ENCODE measurements around the gene SRRD.
"Not testable (repeated sequence)": the region's sequence is repeated elsewhere in the genome, so short reads cannot be mapped to it uniquely, and the experiment has no call there.

The SRRD gene

GRCh38 chr22:26525946-26526564 is 42.4 kb downstream of the SRRD start:
- DNase-seq, result no peak

- DNase-seq, result no peak
These were observed 43.5 kb downstream of the SRRD start for GRCh38 chr22:26527167-26527566.

GRCh38 chr22:26527574-26528465 is 44.1 kb downstream of the SRRD start:
- no peak for DNase-seq

- not testable (repeated sequence) for DNase-seq
These were observed 44.8 kb downstream of the SRRD start for GRCh38 chr22:26528518-26528917.

GRCh38 chr22:26529345-26529744 is 45.7 kb downstream of the SRRD start:
- no peak for DNase-seq

GRCh38 chr22:26534171-26534855 is 50.6 kb downstream of the SRRD start:
- no peak for DNase-seq

GRCh38 chr22:26534874-26535602 is 51.4 kb downstream of the SRRD start:
- no peak for DNase-seq

- no peak for DNase-seq
These were observed 51.9 kb downstream of the SRRD start for GRCh38 chr22:26535603-26535908.

- no peak for DNase-seq
These were observed 52.5 kb downstream of the SRRD start for GRCh38 chr22:26536056-26536761.

GRCh38 chr22:26536762-26537134 is 53.1 kb downstream of the SRRD start:
- no peak for DNase-seq

GRCh38 chr22:26540119-26540518 is 56.4 kb downstream of the SRRD start:
- DNase-seq, result no peak

- no peak for DNase-seq
These were observed 57.6 kb downstream of the SRRD start for GRCh38 chr22:26541167-26541819.

- DNase-seq, result no peak
These were observed 59.2 kb downstream of the SRRD start for GRCh38 chr22:26542831-26543230.
